Caco-2 (cell line): ENCODE measurements around the gene PAPPA. TPM values are rescaled to one million over a fixed set of nuclear protein-coding genes. Genes with fewer than 3 reads are reported as not detected.

Experiments used
- BruUV-seq: library from RNA; stranded (reverse); fragments of 400-500 nt; replicated peaks from 2 replicates; lab custom pipeline; 2021; lab: Mats Ljungman, UMichigan
- CTCF ChIA-PET: fragments of 300-600 bp; sonication (Branson Sonifier 250); formaldehyde crosslinking; loops from one replicate; lab custom pipeline; 2022; ENCODE audit warnings: antibody characterized with exemption; lab: Charles Lee
- POLR2A ChIA-PET: fragments of 300-600 bp; sonication (Branson Sonifier 250); formaldehyde crosslinking; loops from one replicate; lab custom pipeline; 2022; ENCODE audit warnings: antibody characterized with exemption; lab: Charles Lee
- DNase-seq, 2 experiments: peaks; one replicate each; pipeline versions ENCODE4 v3.0.0 to v3.0.0-alpha.2; 2020 to 2022
- H3K27me3 ChIP-seq: replicated peaks from 2 replicates; pipeline ENCODE4 v1.6.0; 2011; ENCODE audit warnings: low read length; ENCODE audit not compliant: control insufficient read depth, insufficient read depth
- H3K36me3 ChIP-seq: 2 replicates; pipeline ENCODE4 v1.5.1; 2011; ENCODE audit warnings: low read length; ENCODE audit not compliant: control insufficient read depth, insufficient read depth
- H3K4me1 ChIP-seq: fragments of 250-450 bp; sonication (Bioruptor Pico); 2 replicates; pipeline ENCODE4 v1.5.1; 2020; ENCODE audit warnings: mild to moderate bottlenecking
- H3K4me3 ChIP-seq: 2 replicates; pipeline ENCODE4 v1.5.1; 2011; ENCODE audit warnings: low read depth, mild to moderate bottlenecking, control low read depth, low read length
- H3K9me3 ChIP-seq: fragments of 250-450 bp; sonication (Bioruptor Pico); 2 replicates; pipeline ENCODE4 v1.5.1; 2020; ENCODE audit warnings: mild to moderate bottlenecking, moderate library complexity
- H3K27ac Mint-ChIP-seq: one replicate; pipeline ENCODE4 v1.8.0; 2022; ENCODE audit warnings: mixed read lengths; ENCODE audit not compliant: unreplicated experiment
- H3K27me3 Mint-ChIP-seq: one replicate; pipeline ENCODE4 v1.8.0; 2022; ENCODE audit warnings: mixed read lengths; ENCODE audit not compliant: insufficient read depth, unreplicated experiment
- H3K36me3 Mint-ChIP-seq: one replicate; pipeline ENCODE4 v1.8.0; 2022; ENCODE audit warnings: mild to moderate bottlenecking, mixed read lengths; ENCODE audit not compliant: insufficient read depth, unreplicated experiment
- H3K4me1 Mint-ChIP-seq: one replicate; pipeline ENCODE4 v1.8.0; 2022; ENCODE audit warnings: low read depth, mixed read lengths; ENCODE audit not compliant: unreplicated experiment
- H3K4me3 Mint-ChIP-seq: one replicate; pipeline ENCODE4 v1.8.0; 2022; ENCODE audit warnings: mild to moderate bottlenecking, moderate library complexity, mixed read lengths; ENCODE audit not compliant: unreplicated experiment
- H3K9me3 Mint-ChIP-seq: one replicate; pipeline ENCODE4 v1.8.0; 2022; ENCODE audit warnings: mixed read lengths; ENCODE audit not compliant: unreplicated experiment
- intact Hi-C: fragments of 100-400 bp; cut with micrococcal nuclease; formaldehyde crosslinking; loops from one replicate; pipeline ENCODE4 v1.10.0; 2022; ENCODE audit not compliant: unreplicated experiment
- total RNA-seq: library from RNA; stranded (reverse); gene quantifications from 2 replicates; pipeline ENCODE4 v1.2.3, GENCODE V29; 2022
- TF ChIP-seq, protein P1 (sequence below), 2 experiments: fragments of 200-600 bp in 1 of 2; IDR thresholded peaks; 1 replicate in 1 of 2; 2 replicates in 1 of 2; pipeline versions ENCODE4 v1.5.1 to v1.8.0; 2011 to 2022; ENCODE audit warnings: antibody characterized with exemption in 1 of 2, control low read depth in 1 of 2, inconsistent platforms in 1 of 2, low read depth in 1 of 2, low read length in 1 of 2, mild to moderate bottlenecking in 1 of 2, moderate library complexity in 1 of 2; ENCODE audit not compliant: insufficient read depth in 1 of 2, severe bottlenecking in 1 of 2, unreplicated experiment in 1 of 2

PAPPA gene
- total RNA-seq, 1 experiment from 2014 or later, result not detected

DNA sequence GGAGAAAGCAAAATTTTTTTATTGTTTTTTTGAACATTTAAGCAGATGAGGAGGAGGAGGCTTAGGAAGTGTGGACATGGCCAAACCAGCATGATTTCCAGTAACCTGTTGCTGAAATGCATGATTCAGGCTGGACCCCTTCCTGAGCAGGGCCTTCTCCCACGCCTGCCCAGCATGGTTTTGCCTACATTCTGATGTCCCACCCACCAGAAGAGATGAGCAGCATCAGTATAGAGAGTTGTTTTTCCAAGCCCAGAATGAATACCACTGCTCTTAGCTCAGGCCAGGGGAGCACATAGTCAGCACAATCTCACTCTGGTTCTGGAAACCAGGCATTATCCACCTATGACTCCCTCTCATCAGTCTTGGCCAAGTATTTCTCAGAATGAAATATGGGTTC is 90.1 kb downstream of the PAPPA start:
- Mint-ChIP-seq H3K36me3 (no peaks in the 10 kb centered on the region), H3K9me3 (no peaks in the 10 kb centered on the region), H3K4me1 (no peaks in the 10 kb centered on the region), H3K27ac (no peak overlapping the region), H3K27me3 (peaks cover 10% of the 10 kb centered on the region), H3K4me3 (no peak overlapping the region)
- BruUV-seq, result no TSS peak
- ChIA-PET POLR2A (no interaction called here), CTCF (no interaction called here)
- Histone ChIP-seq H3K9me3 (no peaks in the 10 kb centered on the region), H3K36me3 (no peaks in the 10 kb centered on the region), H3K27me3 (no peaks in the 10 kb centered on the region), H3K4me3 (no peak overlapping the region), H3K4me1 (no peaks in the 10 kb centered on the region)
- TF ChIP-seq, protein P1, sequence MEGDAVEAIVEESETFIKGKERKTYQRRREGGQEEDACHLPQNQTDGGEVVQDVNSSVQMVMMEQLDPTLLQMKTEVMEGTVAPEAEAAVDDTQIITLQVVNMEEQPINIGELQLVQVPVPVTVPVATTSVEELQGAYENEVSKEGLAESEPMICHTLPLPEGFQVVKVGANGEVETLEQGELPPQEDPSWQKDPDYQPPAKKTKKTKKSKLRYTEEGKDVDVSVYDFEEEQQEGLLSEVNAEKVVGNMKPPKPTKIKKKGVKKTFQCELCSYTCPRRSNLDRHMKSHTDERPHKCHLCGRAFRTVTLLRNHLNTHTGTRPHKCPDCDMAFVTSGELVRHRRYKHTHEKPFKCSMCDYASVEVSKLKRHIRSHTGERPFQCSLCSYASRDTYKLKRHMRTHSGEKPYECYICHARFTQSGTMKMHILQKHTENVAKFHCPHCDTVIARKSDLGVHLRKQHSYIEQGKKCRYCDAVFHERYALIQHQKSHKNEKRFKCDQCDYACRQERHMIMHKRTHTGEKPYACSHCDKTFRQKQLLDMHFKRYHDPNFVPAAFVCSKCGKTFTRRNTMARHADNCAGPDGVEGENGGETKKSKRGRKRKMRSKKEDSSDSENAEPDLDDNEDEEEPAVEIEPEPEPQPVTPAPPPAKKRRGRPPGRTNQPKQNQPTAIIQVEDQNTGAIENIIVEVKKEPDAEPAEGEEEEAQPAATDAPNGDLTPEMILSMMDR (IDR thresholded peaks at IDR 0.05; ENCODE audit: insufficient read depth in 1 of 2, low read depth in 1 of 2, low read length in 1 of 2, severe bottlenecking in 1 of 2, unreplicated experiment in 1 of 2), result no peak
- no peak for DNase-seq
- intact Hi-C loops, result no loop called here

DNA sequence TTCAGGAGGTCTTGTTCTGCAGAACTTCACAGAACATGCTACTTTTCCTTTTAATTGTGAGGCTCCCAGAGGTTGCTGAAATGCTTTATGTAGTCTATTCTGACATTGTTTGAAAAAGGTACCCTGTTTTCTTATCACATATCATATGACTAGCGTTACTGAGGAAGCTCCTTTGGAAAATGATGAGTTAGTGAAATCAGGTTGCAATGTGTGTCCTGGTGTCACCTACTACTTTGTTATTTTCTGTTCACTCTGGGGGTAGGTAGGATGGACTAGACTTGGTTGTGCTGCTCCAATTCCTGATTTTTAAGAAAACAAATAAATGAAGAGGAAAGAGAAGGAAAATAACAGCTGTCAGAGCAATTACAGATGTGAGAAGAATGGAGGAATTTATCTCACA is 93.7 kb downstream of the PAPPA start:
- H3K4me1 Mint-ChIP-seq, result no peaks in the 10 kb centered on the region
- POLR2A ChIA-PET, result no interaction called here
- Histone ChIP-seq H3K4me3 (no peak overlapping the region), H3K36me3 (no peaks in the 10 kb centered on the region), H3K9me3 (no peaks in the 10 kb centered on the region), H3K27me3 (no peaks in the 10 kb centered on the region; the same call in 1 of the 2 replicates), H3K4me1 (no peaks in the 10 kb centered on the region)
- H3K4me3 Mint-ChIP-seq, result no peak overlapping the region
- no peaks in the 10 kb centered on the region for H3K36me3 Mint-ChIP-seq
- no peak for DNase-seq
- no peaks in the 10 kb centered on the region for H3K9me3 Mint-ChIP-seq
- TF ChIP-seq, protein P1 (IDR thresholded peaks at IDR 0.05; ENCODE audit: insufficient read depth in 1 of 2, low read depth in 1 of 2, low read length in 1 of 2, severe bottlenecking in 1 of 2, unreplicated experiment in 1 of 2), result no peak
- no peak overlapping the region for H3K27ac Mint-ChIP-seq
- CTCF ChIA-PET, result no interaction called here
- intact Hi-C loops, result no loop called here
- BruUV-seq, result no TSS peak
- peaks cover 10% of the 10 kb centered on the region for H3K27me3 Mint-ChIP-seq

DNA sequence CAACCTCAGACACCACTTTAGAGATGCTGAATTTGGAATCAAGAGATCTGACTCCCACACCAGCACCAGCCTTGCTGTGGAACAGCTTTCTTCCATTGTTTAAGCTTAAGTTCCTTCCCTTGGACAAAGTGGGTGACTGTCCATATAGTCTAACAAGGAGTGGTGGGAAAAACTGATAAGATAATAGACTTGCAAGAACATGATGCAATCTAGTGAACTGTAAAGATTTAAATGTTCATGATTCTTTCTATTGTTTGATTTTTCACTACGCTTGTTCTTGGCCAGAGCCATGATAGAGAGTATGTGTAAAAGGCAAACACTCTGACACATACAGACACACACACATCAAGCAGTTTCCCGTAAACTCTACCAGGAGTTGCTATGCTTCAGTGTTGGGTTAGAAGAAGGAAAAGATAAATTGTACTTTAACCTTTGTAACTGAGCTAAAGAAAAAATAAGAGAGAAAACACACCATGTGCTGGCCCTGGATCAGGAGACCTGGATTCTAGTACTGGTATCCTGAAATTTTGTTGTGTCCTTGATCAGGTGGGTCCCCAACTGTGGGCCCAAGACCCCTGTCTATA is 94.3 kb downstream of the PAPPA start:
- no peaks in the 10 kb centered on the region for H3K9me3 ChIP-seq
- Mint-ChIP-seq H3K4me3 (no peak overlapping the region), H3K9me3 (no peaks in the 10 kb centered on the region), H3K4me1 (no peaks in the 10 kb centered on the region), H3K27ac (no peak overlapping the region), H3K27me3 (peaks cover 10% of the 10 kb centered on the region), H3K36me3 (no peaks in the 10 kb centered on the region)
- TF ChIP-seq, protein P1 (IDR thresholded peaks at IDR 0.05; ENCODE audit: insufficient read depth in 1 of 2, low read depth in 1 of 2, low read length in 1 of 2, severe bottlenecking in 1 of 2, unreplicated experiment in 1 of 2), result no peak
- no peak for DNase-seq
- intact Hi-C loops, result no loop called here
- no peaks in the 10 kb centered on the region; the same call in 1 of the 2 replicates for H3K27me3 ChIP-seq
- POLR2A ChIA-PET, result no interaction called here
- H3K36me3 ChIP-seq, result no peaks in the 10 kb centered on the region
- CTCF ChIA-PET, result no interaction called here
- no peaks in the 10 kb centered on the region for H3K4me1 ChIP-seq
- no TSS peak for BruUV-seq
- H3K4me3 ChIP-seq, result no peak overlapping the region
